ENCODE results near the gene BRINP3.

DNA sequence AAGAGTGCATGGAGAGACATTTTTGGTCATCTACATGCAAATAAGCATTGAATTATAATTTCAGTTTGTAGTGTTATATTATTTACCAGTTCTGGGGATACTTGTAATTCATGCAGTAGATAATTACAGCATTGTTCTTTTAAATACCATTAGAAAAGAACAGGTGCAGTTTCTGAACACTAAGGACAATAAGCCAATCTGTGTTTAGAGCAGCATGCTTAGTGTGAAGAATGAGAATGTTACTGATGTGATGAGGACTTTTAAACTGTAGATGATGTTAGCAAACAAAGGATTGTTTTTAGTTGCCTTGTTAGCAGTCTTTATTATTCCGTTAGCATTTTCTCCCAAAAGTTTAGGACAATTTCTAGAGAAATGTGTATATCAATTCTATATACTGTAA, 348.3 kb downstream of the BRINP3 start:
- TF ChIP-seq, protein P1, sequence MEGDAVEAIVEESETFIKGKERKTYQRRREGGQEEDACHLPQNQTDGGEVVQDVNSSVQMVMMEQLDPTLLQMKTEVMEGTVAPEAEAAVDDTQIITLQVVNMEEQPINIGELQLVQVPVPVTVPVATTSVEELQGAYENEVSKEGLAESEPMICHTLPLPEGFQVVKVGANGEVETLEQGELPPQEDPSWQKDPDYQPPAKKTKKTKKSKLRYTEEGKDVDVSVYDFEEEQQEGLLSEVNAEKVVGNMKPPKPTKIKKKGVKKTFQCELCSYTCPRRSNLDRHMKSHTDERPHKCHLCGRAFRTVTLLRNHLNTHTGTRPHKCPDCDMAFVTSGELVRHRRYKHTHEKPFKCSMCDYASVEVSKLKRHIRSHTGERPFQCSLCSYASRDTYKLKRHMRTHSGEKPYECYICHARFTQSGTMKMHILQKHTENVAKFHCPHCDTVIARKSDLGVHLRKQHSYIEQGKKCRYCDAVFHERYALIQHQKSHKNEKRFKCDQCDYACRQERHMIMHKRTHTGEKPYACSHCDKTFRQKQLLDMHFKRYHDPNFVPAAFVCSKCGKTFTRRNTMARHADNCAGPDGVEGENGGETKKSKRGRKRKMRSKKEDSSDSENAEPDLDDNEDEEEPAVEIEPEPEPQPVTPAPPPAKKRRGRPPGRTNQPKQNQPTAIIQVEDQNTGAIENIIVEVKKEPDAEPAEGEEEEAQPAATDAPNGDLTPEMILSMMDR (IDR thresholded peaks at IDR 0.05), result no peak
- TF ChIP-seq ZFX (IDR thresholded peaks at IDR 0.05; ENCODE audit: borderline replicate concordance), result no peak
